Measurements from ENCODE around the gene BRD2. TPM values are rescaled to one million over a fixed set of nuclear protein-coding genes. Genes with fewer than 3 reads are reported as not detected.

The BRD2 gene
- total and polyA plus RNA-seq, 9 of the 15 experiments (the other 6 are each of a cell fraction or from before 2014, with no cell fraction given), result 19.0 to 252 (median 181) TPM

DNA sequence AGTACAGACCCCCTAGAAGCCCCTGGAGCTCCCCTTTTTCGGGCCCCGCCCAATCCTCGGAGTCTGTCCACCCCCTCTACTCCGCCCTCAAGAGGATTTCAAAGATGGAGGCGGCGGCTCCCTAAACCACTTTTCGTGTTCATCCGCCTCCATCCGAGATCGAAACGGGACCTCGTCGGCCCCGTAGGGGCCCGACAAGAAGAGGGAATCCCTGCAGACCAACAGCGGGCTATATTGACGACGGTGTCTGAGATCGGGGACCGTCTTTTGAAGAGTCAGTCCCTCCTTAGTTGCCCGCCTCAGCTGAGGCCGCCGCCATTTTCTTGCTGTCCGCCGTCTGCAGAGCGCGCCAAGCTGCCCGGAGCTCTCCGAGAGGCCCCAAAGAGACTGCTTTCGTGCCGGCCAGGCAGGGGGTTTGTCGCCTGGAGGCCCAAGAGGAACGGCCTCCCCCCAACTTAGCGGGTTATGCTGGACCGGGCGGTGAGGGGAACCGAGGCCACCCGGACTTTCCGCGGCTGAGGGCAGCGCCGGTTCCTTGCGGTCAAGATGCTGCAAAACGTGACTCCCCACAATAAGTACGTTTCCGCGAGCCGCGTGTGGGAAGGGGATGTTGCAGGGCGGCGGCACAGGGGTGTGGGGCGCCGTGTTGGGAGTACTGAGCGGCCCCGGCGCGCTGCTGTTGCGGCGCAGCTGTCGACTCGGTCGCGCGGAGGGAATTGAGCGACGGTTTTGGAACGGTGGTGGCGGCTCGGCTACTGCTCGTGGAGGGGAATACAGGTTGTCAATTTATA lies 4.2 kb downstream of the BRD2 start (continued):
- TF ChIP-seq MYC (IDR thresholded peaks at IDR 0.05; ENCODE audit: low read depth, low read length) (peak; percentile 39; the same call in 1 of the 2 replicates), MYC (CRISPR knock-in tag; IDR thresholded peaks at IDR 0.05; ENCODE audit: borderline replicate concordance, low read depth) (no peak), STAG1 (CRISPR knock-in tag; IDR thresholded peaks at IDR 0.05; ENCODE audit: borderline replicate concordance) (no peak), TBP (optimal IDR thresholded peaks at IDR 0.05; ENCODE audit: low read depth, low read length) (no peak), SIRT6 (IDR thresholded peaks at IDR 0.05; ENCODE audit: low read depth, low read length) (peak; percentile 24), SMAD4 (CRISPR knock-in tag; conservative IDR thresholded peaks at IDR 0.05) (no peak), MTF1 (CRISPR knock-in tag; IDR thresholded peaks at IDR 0.05; ENCODE audit: borderline replicate concordance) (no peak), ZKSCAN1 (IDR thresholded peaks at IDR 0.05; ENCODE audit: low read depth, low read length) (no peak; the same call in 1 of the 2 replicates), HINFP (tag; conservative IDR thresholded peaks at IDR 0.05; ENCODE audit: low read depth) (no peak), JUN (IDR thresholded peaks at IDR 0.05; ENCODE audit: borderline replicate concordance, low read depth, low read length) (no peak), JUN (CRISPR knock-in tag; IDR thresholded peaks at IDR 0.05; ENCODE audit: borderline replicate concordance) (peak; percentile 23; the same call in 1 of the 2 replicates), NR2C2 (CRISPR knock-in tag; IDR thresholded peaks at IDR 0.05) (peak; percentile 39; the same call in 1 of the 2 replicates), NR2C2 (tag; IDR thresholded peaks at IDR 0.05) (no peak), ETV6 (IDR thresholded peaks at IDR 0.05; ENCODE audit: borderline replicate concordance in 1 of 2, low read depth in 2 of 2, low read length in 1 of 2) (no peak), ETV6 (CRISPR knock-in tag; IDR thresholded peaks at IDR 0.05; ENCODE audit: borderline replicate concordance) (no peak), KLF10 (CRISPR knock-in tag; IDR thresholded peaks at IDR 0.05) (no peak), ZNF212 (CRISPR knock-in tag; IDR thresholded peaks at IDR 0.05) (no peak), TFAP4 (CRISPR knock-in tag; IDR thresholded peaks at IDR 0.05; ENCODE audit: borderline replicate concordance) (peak; percentile 67)
- TF ChIP-seq, protein P1, sequence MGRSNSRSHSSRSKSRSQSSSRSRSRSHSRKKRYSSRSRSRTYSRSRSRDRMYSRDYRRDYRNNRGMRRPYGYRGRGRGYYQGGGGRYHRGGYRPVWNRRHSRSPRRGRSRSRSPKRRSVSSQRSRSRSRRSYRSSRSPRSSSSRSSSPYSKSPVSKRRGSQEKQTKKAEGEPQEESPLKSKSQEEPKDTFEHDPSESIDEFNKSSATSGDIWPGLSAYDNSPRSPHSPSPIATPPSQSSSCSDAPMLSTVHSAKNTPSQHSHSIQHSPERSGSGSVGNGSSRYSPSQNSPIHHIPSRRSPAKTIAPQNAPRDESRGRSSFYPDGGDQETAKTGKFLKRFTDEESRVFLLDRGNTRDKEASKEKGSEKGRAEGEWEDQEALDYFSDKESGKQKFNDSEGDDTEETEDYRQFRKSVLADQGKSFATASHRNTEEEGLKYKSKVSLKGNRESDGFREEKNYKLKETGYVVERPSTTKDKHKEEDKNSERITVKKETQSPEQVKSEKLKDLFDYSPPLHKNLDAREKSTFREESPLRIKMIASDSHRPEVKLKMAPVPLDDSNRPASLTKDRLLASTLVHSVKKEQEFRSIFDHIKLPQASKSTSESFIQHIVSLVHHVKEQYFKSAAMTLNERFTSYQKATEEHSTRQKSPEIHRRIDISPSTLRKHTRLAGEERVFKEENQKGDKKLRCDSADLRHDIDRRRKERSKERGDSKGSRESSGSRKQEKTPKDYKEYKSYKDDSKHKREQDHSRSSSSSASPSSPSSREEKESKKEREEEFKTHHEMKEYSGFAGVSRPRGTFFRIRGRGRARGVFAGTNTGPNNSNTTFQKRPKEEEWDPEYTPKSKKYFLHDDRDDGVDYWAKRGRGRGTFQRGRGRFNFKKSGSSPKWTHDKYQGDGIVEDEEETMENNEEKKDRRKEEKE (IDR thresholded peaks at IDR 0.05; ENCODE audit: borderline replicate concordance in 1 of 2, control insufficient read depth in 1 of 2, low read depth in 2 of 2, low read length in 1 of 2), result peak; percentile 30 to 62; a peak in 1 of 4 replicates
- TF ChIP-seq, protein P2, sequence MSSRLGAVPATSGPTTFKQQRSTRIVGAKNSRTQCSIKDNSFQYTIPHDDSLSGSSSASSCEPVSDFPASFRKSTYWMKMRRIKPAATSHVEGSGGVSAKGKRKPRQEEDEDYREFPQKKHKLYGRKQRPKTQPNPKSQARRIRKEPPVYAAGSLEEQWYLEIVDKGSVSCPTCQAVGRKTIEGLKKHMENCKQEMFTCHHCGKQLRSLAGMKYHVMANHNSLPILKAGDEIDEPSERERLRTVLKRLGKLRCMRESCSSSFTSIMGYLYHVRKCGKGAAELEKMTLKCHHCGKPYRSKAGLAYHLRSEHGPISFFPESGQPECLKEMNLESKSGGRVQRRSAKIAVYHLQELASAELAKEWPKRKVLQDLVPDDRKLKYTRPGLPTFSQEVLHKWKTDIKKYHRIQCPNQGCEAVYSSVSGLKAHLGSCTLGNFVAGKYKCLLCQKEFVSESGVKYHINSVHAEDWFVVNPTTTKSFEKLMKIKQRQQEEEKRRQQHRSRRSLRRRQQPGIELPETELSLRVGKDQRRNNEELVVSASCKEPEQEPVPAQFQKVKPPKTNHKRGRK (tag; IDR thresholded peaks at IDR 0.05), result no peak

Data from K562 (cell line).